H9 (cell line): Measurements from ENCODE around the gene PANX2. TPM values are rescaled to one million over a fixed set of nuclear protein-coding genes. Genes with fewer than 3 reads are reported as not detected.

Experiments used
- DNase-seq: peaks from one replicate; pipeline ENCODE4 v3.0.0-alpha.2; 2017
- H2AFZ ChIP-seq: one replicate; pipeline ENCODE4 v1.6.1; 2013; ENCODE audit warnings: mild to moderate bottlenecking, low read length, control low read depth, moderate library complexity
- H2AK5ac ChIP-seq: 2 replicates; pipeline ENCODE4 v1.6.1; 2013; ENCODE audit warnings: low read length, control low read depth, mixed read lengths; ENCODE audit not compliant: insufficient read length
- H2BK120ac ChIP-seq: one replicate; pipeline ENCODE4 v1.6.1; 2013; ENCODE audit warnings: low read depth, mild to moderate bottlenecking, low read length, control low read depth, inconsistent platforms; ENCODE audit not compliant: poor library complexity, severe bottlenecking
- H2BK12ac ChIP-seq: 2 replicates; pipeline ENCODE4 v1.6.1; 2013; ENCODE audit warnings: low read length, control low read depth, mixed read lengths, low read depth; ENCODE audit not compliant: insufficient read length
- H2BK15ac ChIP-seq: 2 replicates; pipeline ENCODE4 v1.6.1; 2013; ENCODE audit warnings: low read depth, low read length, control low read depth
- H2BK20ac ChIP-seq: one replicate; pipeline ENCODE4 v1.6.1; 2013; ENCODE audit warnings: low read depth, mild to moderate bottlenecking, low read length, control low read depth, inconsistent platforms; ENCODE audit not compliant: poor library complexity, severe bottlenecking
- H2BK5ac ChIP-seq: 2 replicates; pipeline ENCODE4 v1.6.1; 2013; ENCODE audit warnings: low read length, control low read depth, mixed read lengths; ENCODE audit not compliant: insufficient read length
- H3K14ac ChIP-seq: 2 replicates; pipeline ENCODE4 v1.6.1; 2013; ENCODE audit warnings: low read length, control low read depth; ENCODE audit not compliant: insufficient read depth
- H3K18ac ChIP-seq: 2 replicates; pipeline ENCODE4 v1.6.1; 2013; ENCODE audit warnings: low read depth, mild to moderate bottlenecking, mixed read lengths, low read length, control low read depth; ENCODE audit not compliant: insufficient read length
- H3K23ac ChIP-seq: 2 replicates; pipeline ENCODE4 v1.6.1; 2013; ENCODE audit warnings: low read length, control low read depth, mixed read lengths, low read depth; ENCODE audit not compliant: insufficient read length
- H3K23me2 ChIP-seq: 2 replicates; pipeline ENCODE4 v1.6.1; 2013; ENCODE audit warnings: low read depth, mild to moderate bottlenecking, mixed read lengths, low read length, control low read depth; ENCODE audit not compliant: insufficient read length, poor library complexity, severe bottlenecking
- H3K27ac ChIP-seq: 2 replicates; pipeline ENCODE4 v1.5.1; 2013; ENCODE audit warnings: low read length, control low read depth, mixed read lengths, low read depth; ENCODE audit not compliant: insufficient read length
- H3K27me3 ChIP-seq: 2 replicates; pipeline ENCODE4 v1.6.1; 2013; ENCODE audit warnings: low read length, control low read depth, inconsistent platforms; ENCODE audit not compliant: insufficient read depth
- H3K4ac ChIP-seq: 2 replicates; pipeline ENCODE4 v1.6.1; 2013; ENCODE audit warnings: low read depth, mild to moderate bottlenecking, control low read depth, inconsistent platforms, low read length, moderate library complexity
- H3K4me1 ChIP-seq: 2 replicates; pipeline ENCODE4 v1.6.1; 2013; ENCODE audit warnings: low read length, control low read depth, inconsistent platforms; ENCODE audit not compliant: insufficient read depth
- H3K4me2 ChIP-seq: 2 replicates; pipeline ENCODE4 v1.6.1; 2013; ENCODE audit warnings: low read length, control low read depth, mixed read lengths; ENCODE audit not compliant: insufficient read length, insufficient read depth
- H3K56ac ChIP-seq: 2 replicates; pipeline ENCODE4 v1.6.1; 2013; ENCODE audit warnings: low read depth, mild to moderate bottlenecking, mixed read lengths, low read length, control low read depth; ENCODE audit not compliant: insufficient read length
- H3K79me1 ChIP-seq: 2 replicates; pipeline ENCODE4 v1.6.1; 2013; ENCODE audit warnings: low read depth, mild to moderate bottlenecking, moderate library complexity, low read length, control low read depth, inconsistent platforms; ENCODE audit not compliant: insufficient read depth, poor library complexity, severe bottlenecking
- H3K79me2 ChIP-seq: 2 replicates; pipeline ENCODE4 v1.6.1; 2013; ENCODE audit warnings: low read length, control low read depth, inconsistent platforms; ENCODE audit not compliant: insufficient read depth
- H3K9ac ChIP-seq: 2 replicates; pipeline ENCODE4 v1.6.1; 2013; ENCODE audit warnings: low read length, control low read depth, mixed read lengths; ENCODE audit not compliant: insufficient read length; ENCODE audit errors: extremely low read depth
- H3K9me3 ChIP-seq: one replicate; pipeline ENCODE4 v1.6.1; 2013; ENCODE audit warnings: low read depth, low read length, inconsistent platforms; ENCODE audit not compliant: control insufficient read depth
- H3T11ph ChIP-seq: one replicate; pipeline ENCODE4 v1.6.1; 2013; ENCODE audit warnings: mild to moderate bottlenecking, low read length, control low read depth, inconsistent platforms
- H4K20me1 ChIP-seq: one replicate; pipeline ENCODE4 v1.6.1; 2013; ENCODE audit not compliant: control insufficient read depth, insufficient read length, insufficient read depth
- H4K5ac ChIP-seq: 2 replicates; pipeline ENCODE4 v1.6.1; 2013; ENCODE audit warnings: low read depth, mild to moderate bottlenecking, mixed read lengths, low read length, control low read depth; ENCODE audit not compliant: insufficient read length
- H4K8ac ChIP-seq: replicated peaks from 2 replicates; pipeline ENCODE4 v1.6.1; 2013; ENCODE audit warnings: low read length, control low read depth, mixed read lengths, low read depth; ENCODE audit not compliant: insufficient read length
- H4K91ac ChIP-seq: 2 replicates; pipeline ENCODE4 v1.6.1; 2013; ENCODE audit warnings: low read depth, mild to moderate bottlenecking, moderate library complexity, mixed read lengths, low read length, control low read depth; ENCODE audit not compliant: insufficient read length
- H3K27ac Mint-ChIP-seq, 3 experiments: 2 replicates in 2 of 3; 3 replicates in 1 of 3; pipeline ENCODE4 v1.8.0; 2020 to 2021; ENCODE audit warnings: mixed read lengths in 3 of 3, mild to moderate bottlenecking in 1 of 3, moderate library complexity in 1 of 3
- H3K27me3 Mint-ChIP-seq: 2 replicates; pipeline ENCODE4 v1.8.0; 2021; ENCODE audit warnings: low read depth, mild to moderate bottlenecking, moderate library complexity, mixed read lengths
- H3K36me3 Mint-ChIP-seq, 3 experiments: 2 replicates in 2 of 3; 3 replicates in 1 of 3; pipeline ENCODE4 v1.8.0; 2020 to 2021; ENCODE audit warnings: low read depth in 3 of 3, mixed read lengths in 3 of 3; ENCODE audit not compliant: insufficient read depth in 1 of 3
- H3K4me1 Mint-ChIP-seq, 2 experiments: 2 replicates each; pipeline ENCODE4 v1.8.0; 2020; ENCODE audit warnings: mixed read lengths in 2 of 2
- H3K4me3 Mint-ChIP-seq, 2 experiments: 2 replicates in 1 of 2; 3 replicates in 1 of 2; pipeline ENCODE4 v1.8.0; 2020 to 2021; ENCODE audit warnings: mild to moderate bottlenecking in 2 of 2, mixed read lengths in 2 of 2, moderate library complexity in 1 of 2
- H3K9me3 Mint-ChIP-seq, 2 experiments: 2 replicates in 1 of 2; 3 replicates in 1 of 2; pipeline ENCODE4 v1.8.0; 2020; ENCODE audit warnings: mild to moderate bottlenecking in 2 of 2, mixed read lengths in 2 of 2, moderate library complexity in 1 of 2
- WGBS: extraction: QIAGEN DNeasy Blood & Tissue Kit; methylation state at CpG from one replicate; pipeline ENCODE4 v1.1.7; 2013; ENCODE audit warnings: missing lambda C conversion rate, low lambda C conversion rate, mixed read lengths; ENCODE audit not compliant: insufficient read length; ENCODE audit errors: extremely low coverage; 5-methylcytosine and 5-hydroxymethylcytosine counted together
- total RNA-seq: library from RNA; stranded (reverse); gene quantifications from 2 replicates; pipeline ENCODE4 v1.2.1, GENCODE V29; 2021
- TF ChIP-seq, protein P1 (sequence below): fragments of 200-600 bp; sonication (generic); conservative IDR thresholded peaks from 3 replicates; pipeline ENCODE4 v1.8.0; 2021; ENCODE audit warnings: antibody characterized with exemption, mild to moderate bottlenecking

The PANX2 gene
- total RNA-seq, 1 experiment from 2014 or later, result 8.0 TPM

DNA sequence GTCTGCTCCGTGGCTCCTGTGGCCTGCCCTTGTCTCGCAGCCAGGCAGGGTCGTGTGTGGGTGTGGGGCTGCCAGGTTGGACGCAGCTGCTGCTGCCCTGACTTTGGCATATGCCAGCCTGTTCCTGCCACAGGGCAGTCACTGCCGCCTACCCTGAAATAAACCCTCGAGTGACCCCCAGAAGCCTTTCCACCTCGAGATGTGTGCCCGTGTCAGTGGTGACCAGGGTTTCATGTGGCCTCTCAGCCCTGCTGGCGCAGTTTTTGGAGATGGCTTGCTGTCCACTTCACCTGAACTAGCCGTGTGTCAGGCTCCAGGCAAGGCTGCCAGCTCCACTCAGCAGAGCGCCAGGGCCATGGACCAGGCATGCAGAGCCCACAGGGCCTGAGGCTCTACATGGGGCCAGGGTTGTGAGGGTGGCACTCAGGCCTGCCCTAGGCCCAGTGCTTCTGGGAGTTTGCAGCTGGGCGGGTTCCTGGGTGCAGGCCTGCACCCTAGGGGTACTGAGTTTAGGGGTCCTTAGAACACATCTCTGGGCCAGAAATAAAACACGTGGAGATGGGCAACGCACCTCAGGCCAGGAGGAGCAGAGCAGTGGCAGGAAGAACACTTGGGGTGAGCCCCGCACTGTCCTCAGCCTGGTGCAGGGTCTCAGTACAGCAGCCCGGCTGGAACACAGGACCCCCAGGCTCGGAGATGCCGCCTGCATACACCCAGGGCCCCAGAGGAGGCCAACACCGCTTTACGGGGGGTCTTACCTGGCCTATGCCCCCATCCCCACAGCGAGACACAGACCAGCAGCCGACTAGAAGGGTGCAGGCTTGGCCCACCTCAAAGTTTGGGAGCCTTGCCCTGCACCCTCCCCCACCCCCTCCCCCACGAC lies 8.8 kb upstream of the PANX2 start:
- no peak overlapping the region for H3K4me2 ChIP-seq
- no peaks in the 10 kb centered on the region for H3K9me3 Mint-ChIP-seq
- no peak overlapping the region for H2BK15ac ChIP-seq
- no peak overlapping the region for H2BK5ac ChIP-seq
- H3K36me3 Mint-ChIP-seq, result no peaks in the 10 kb centered on the region
- H2BK20ac ChIP-seq, result no peak overlapping the region
- TF ChIP-seq, protein P1, sequence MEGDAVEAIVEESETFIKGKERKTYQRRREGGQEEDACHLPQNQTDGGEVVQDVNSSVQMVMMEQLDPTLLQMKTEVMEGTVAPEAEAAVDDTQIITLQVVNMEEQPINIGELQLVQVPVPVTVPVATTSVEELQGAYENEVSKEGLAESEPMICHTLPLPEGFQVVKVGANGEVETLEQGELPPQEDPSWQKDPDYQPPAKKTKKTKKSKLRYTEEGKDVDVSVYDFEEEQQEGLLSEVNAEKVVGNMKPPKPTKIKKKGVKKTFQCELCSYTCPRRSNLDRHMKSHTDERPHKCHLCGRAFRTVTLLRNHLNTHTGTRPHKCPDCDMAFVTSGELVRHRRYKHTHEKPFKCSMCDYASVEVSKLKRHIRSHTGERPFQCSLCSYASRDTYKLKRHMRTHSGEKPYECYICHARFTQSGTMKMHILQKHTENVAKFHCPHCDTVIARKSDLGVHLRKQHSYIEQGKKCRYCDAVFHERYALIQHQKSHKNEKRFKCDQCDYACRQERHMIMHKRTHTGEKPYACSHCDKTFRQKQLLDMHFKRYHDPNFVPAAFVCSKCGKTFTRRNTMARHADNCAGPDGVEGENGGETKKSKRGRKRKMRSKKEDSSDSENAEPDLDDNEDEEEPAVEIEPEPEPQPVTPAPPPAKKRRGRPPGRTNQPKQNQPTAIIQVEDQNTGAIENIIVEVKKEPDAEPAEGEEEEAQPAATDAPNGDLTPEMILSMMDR, result no peak
- no peak overlapping the region for H3K4me3 Mint-ChIP-seq
- H3K18ac ChIP-seq, result no peak overlapping the region
- peaks cover 7 to 9% of the 10 kb centered on the region in 2 experiments for H3K4me1 Mint-ChIP-seq
- H4K20me1 ChIP-seq, result peaks cover 2% of the 10 kb centered on the region
- H3K9me3 ChIP-seq, result no peaks in the 10 kb centered on the region
- H3K27ac ChIP-seq, result no peak overlapping the region
- H3K27ac Mint-ChIP-seq, result no peak overlapping the region
- H2AFZ ChIP-seq, result no peak overlapping the region
- no peak overlapping the region for H2BK12ac ChIP-seq
- no peaks in the 10 kb centered on the region for H3K79me1 ChIP-seq
- H3K27me3 Mint-ChIP-seq, result peaks cover 33% of the 10 kb centered on the region
- no CpG with 5 or more reads among the region's 23 CpGs for WGBS
- H3K4me1 ChIP-seq, result no peaks in the 10 kb centered on the region
- no peak overlapping the region for H3K23ac ChIP-seq
- H2BK120ac ChIP-seq, result no peak overlapping the region
- H3K27me3 ChIP-seq, result no peaks in the 10 kb centered on the region
- DNase-seq, result no peak
- H3K4ac ChIP-seq, result no peak overlapping the region
- H3K9ac ChIP-seq, result no peak overlapping the region
- no peak overlapping the region for H4K5ac ChIP-seq
- H4K8ac ChIP-seq, result no peak overlapping the region
- H3K79me2 ChIP-seq, result no peaks in the 10 kb centered on the region
- no peak overlapping the region for H3K14ac ChIP-seq
- H3T11ph ChIP-seq, result no peak overlapping the region
- no peaks in the 10 kb centered on the region for H3K23me2 ChIP-seq
- H3K56ac ChIP-seq, result no peak overlapping the region
- no peak overlapping the region for H2AK5ac ChIP-seq
- H4K91ac ChIP-seq, result no peak overlapping the region
